Activated naive CD8-positive, alpha-beta T cell (primary cell): ENCODE measurements around the gene CNOT3.
A peak's percentile ranks its signal among the peaks of the same experiment; 100 is the strongest.
"Not testable (repeated sequence)": the region's sequence is repeated elsewhere in the genome, so short reads cannot be mapped to it uniquely, and the experiment has no call there.

ENCODE experiments used
- H3K27ac Mint-ChIP-seq: one replicate; pipeline ENCODE4 v1.8.0; 2021; ENCODE audit warnings: mixed read lengths
- H3K27me3 Mint-ChIP-seq: one replicate; pipeline ENCODE4 v1.8.0; 2021; ENCODE audit warnings: mixed read lengths
- H3K36me3 Mint-ChIP-seq: one replicate; pipeline ENCODE4 v1.8.0; 2021; ENCODE audit warnings: mixed read lengths
- H3K4me1 Mint-ChIP-seq: one replicate; pipeline ENCODE4 v1.8.0; 2021; ENCODE audit warnings: low read depth, mixed read lengths
- H3K4me3 Mint-ChIP-seq: one replicate; pipeline ENCODE4 v1.8.0; 2021; ENCODE audit warnings: mild to moderate bottlenecking, mixed read lengths
- H3K9me3 Mint-ChIP-seq: one replicate; pipeline ENCODE4 v1.8.0; 2021; ENCODE audit warnings: low read depth, mixed read lengths

CNOT3 gene

GRCh38 chr19:54183431-54183830 lies 45.9 kb downstream of the CNOT3 start:
- Mint-ChIP-seq H3K27me3 (no peaks in the 10 kb centered on the region), H3K27ac (no peak overlapping the region), H3K4me3 (no peak overlapping the region), H3K4me1 (peaks cover 13% of the 10 kb centered on the region), H3K36me3 (peaks cover 2% of the 10 kb centered on the region), H3K9me3 (no peaks in the 10 kb centered on the region)

GRCh38 chr19:54186351-54186750 lies 48.8 kb downstream of the CNOT3 start:
- peak overlapping the region; percentile 23 for H3K4me3 Mint-ChIP-seq
- peaks cover 2% of the 10 kb centered on the region for H3K36me3 Mint-ChIP-seq
- H3K27ac Mint-ChIP-seq, result no peak overlapping the region
- H3K9me3 Mint-ChIP-seq, result no peaks in the 10 kb centered on the region
- no peaks in the 10 kb centered on the region for H3K27me3 Mint-ChIP-seq
- peaks cover 15% of the 10 kb centered on the region for H3K4me1 Mint-ChIP-seq

GRCh38 chr19:54186934-54187381 lies 49.4 kb downstream of the CNOT3 start:
- peak overlapping the region; percentile 76 for H3K27ac Mint-ChIP-seq
- no peaks in the 10 kb centered on the region for H3K9me3 Mint-ChIP-seq
- peaks cover 20% of the 10 kb centered on the region for H3K4me1 Mint-ChIP-seq
- peaks cover 2% of the 10 kb centered on the region for H3K36me3 Mint-ChIP-seq
- no peaks in the 10 kb centered on the region for H3K27me3 Mint-ChIP-seq
- H3K4me3 Mint-ChIP-seq, result peak overlapping the region; percentile 89

DNA sequence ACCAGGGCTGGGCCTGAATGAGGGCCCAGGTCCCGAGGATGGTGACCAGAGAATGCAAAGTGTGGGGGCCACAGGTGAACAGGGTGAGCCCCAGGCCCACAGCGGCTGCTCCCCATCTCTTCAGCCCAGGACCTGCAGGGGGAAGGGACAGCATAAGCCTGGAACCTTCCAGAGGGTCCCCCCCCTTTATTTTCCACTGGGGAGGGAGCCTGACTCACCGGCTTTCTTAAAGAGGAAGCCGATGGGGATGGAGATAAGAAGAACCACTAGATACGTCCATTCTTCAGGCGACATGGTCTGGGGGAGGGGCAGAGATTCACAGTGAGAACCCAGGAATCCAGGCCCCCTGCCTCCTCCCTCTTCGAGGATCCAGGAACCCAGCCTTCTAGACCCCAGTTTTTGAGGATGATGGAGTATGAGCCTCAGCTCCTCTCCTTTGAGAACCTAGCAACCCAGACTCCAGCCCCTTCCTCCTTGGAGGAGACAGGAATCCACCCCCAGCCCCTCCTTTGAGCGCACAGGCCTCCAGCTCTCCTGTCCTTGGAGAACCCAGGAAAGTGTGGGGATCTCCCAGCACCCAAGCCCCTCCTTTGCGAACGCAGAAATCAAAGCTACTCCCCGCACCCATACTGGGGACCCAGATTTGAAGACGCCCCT lies 50.8 kb downstream of the CNOT3 start:
- H3K27me3 Mint-ChIP-seq, result no peaks in the 10 kb centered on the region
- H3K4me1 Mint-ChIP-seq, result peaks cover 32% of the 10 kb centered on the region
- H3K36me3 Mint-ChIP-seq, result peaks cover 2% of the 10 kb centered on the region
- H3K9me3 Mint-ChIP-seq, result no peaks in the 10 kb centered on the region
- H3K27ac Mint-ChIP-seq, result peak overlapping the region; percentile 72
- H3K4me3 Mint-ChIP-seq, result peak overlapping the region; percentile 89

GRCh38 chr19:54189145-54189734 lies 51.7 kb downstream of the CNOT3 start, which contains the start of gene MBOAT7:
Gene MBOAT7, minus strand, starts transcription at chr19:54189580. Its CDS starts 1,072 bp downstream, at chr19:54188508.
- Mint-ChIP-seq H3K4me3 (peak within 1 kb of the TSS; percentile 93), H3K9me3 (no peaks in the 10 kb centered on the region), H3K36me3 (no peaks in the 10 kb centered on the region), H3K27ac (peak within 1 kb of the TSS; percentile 100), H3K27me3 (no peaks in the 10 kb centered on the region), H3K4me1 (peaks cover 34% of the 10 kb centered on the region)

DNA sequence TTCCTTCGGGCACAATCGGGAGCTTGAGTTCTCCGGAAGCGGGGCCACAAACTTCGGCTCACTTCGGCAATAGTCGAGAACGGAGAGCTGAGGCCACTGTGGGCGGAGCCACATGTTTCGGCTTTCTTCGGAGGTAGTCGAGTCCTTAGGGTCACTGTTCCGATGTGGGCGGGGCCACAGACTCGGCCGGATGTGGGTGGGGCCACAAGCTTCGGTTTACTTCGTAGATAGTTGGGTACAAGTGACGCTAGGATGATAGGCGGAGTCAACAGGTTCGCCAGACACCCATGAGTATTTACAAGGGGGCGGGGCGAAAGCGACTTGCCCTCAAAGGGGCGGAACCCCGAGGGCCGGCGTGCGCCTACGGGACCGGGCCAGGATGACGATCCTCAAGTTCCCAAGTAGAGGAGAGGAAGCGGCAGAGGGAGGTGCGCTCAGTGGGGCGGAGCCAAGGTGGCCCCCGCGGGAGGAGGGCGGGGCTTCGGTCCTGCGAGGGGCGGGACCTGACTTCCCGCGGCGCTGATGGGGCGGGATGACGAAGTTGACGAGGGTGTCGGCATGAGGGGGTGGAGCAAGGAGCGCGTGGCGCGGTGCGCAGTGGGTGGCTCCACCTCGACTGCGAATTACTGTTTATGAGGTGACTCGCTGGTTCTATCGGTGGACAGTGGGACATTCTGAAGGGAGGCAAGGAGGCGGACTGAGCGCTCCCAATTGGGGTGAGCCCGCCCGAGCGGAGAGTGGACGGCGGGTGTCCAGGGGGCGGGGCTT lies 52.4 kb downstream of the CNOT3 start:
- Mint-ChIP-seq H3K27ac (peak overlapping the region; percentile 100), H3K9me3 (no peaks in the 10 kb centered on the region), H3K27me3 (no peaks in the 10 kb centered on the region), H3K36me3 (no peaks in the 10 kb centered on the region), H3K4me3 (peak overlapping the region; percentile 93), H3K4me1 (peaks cover 34% of the 10 kb centered on the region)

- H3K36me3 Mint-ChIP-seq, result no peaks in the 10 kb centered on the region
- no peaks in the 10 kb centered on the region for H3K9me3 Mint-ChIP-seq
- peak overlapping the region; percentile 93 for H3K4me3 Mint-ChIP-seq
- H3K27ac Mint-ChIP-seq, result peak overlapping the region; percentile 100
- no peaks in the 10 kb centered on the region for H3K27me3 Mint-ChIP-seq
- peaks cover 37% of the 10 kb centered on the region for H3K4me1 Mint-ChIP-seq
Observed at GRCh38 chr19:54190503-54191010, 53.0 kb downstream of the CNOT3 start.

DNA sequence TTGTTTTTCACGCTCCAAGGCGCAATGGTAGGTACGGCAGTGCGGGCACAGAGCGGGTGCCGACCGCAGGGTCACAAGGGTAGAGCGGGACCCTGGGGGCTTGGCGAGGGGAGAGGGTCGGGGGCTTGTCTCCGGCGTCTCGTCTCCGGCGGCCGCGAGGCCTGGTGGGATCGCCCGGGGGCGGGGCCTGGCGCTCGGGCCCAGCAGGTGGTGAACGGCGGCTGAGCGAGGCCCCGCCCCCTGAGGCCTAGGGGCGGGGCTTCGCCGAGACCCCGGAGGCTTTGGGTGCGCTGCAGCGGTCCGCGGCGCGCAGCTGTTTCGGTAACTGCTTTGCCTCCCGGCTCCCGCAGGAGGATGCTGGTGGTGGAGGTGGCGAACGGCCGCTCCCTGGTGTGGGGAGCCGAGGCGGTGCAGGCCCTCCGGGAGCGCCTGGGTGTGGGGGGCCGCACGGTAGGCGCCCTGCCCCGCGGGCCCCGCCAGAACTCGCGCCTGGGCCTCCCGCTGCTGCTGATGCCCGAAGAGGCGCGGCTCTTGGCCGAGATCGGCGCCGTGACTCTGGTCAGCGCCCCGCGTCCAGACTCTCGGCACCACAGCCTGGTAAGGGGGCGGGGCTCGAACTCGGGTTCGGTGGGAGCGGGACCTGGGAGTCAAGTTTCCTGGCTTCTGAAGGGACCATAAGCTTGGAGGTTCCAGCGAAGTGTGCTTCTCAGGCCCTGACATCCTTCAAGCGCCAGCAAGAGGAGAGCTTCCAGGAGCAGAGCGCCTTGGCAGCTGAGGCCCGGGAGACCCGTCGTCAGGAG lies 53.6 kb downstream of the CNOT3 start, which contains the start of gene TSEN34:
Gene TSEN34, plus strand, starts transcription at position 298 of the 800 bp plus-strand sequence. Its CDS starts 57 bp downstream, at position 355.
- Mint-ChIP-seq H3K4me3 (peak within 1 kb of the TSS; percentile 93), H3K27ac (peak within 1 kb of the TSS; percentile 100), H3K9me3 (no peaks in the 10 kb centered on the region), H3K4me1 (peaks cover 37% of the 10 kb centered on the region), H3K36me3 (no peaks in the 10 kb centered on the region), H3K27me3 (no peaks in the 10 kb centered on the region)

- Mint-ChIP-seq H3K4me3 (peak overlapping the region; percentile 89), H3K27ac (peak overlapping the region; percentile 83), H3K27me3 (no peaks in the 10 kb centered on the region), H3K36me3 (no peaks in the 10 kb centered on the region), H3K4me1 (peaks cover 36% of the 10 kb centered on the region), H3K9me3 (no peaks in the 10 kb centered on the region)
Observed at GRCh38 chr19:54191811-54192453, 54.4 kb downstream of the CNOT3 start.

DNA sequence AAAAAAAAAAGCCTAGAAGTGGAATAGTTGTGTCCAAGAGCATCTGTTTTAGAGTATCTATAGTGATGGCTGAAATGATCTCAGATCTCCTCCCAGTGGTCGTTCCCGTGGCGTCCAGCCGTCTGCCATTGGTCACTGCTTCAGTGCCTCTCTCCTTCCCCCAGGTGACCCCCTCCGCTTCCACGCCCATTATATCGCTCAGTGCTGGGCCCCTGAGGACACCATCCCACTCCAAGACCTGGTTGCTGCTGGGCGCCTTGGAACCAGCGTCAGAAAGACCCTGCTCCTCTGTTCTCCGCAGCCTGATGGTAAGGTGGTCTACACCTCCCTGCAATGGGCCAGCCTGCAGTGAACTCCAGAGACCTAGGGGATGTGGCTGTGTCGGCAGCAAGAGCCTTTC lies 55.4 kb downstream of the CNOT3 start:
- Mint-ChIP-seq H3K4me1 (peaks cover 26% of the 10 kb centered on the region), H3K27ac (peak overlapping the region; percentile 72), H3K27me3 (no peaks in the 10 kb centered on the region), H3K9me3 (no peaks in the 10 kb centered on the region), H3K4me3 (peak overlapping the region; percentile 52), H3K36me3 (no peaks in the 10 kb centered on the region)

- peaks cover 28% of the 10 kb centered on the region for H3K4me1 Mint-ChIP-seq
- H3K4me3 Mint-ChIP-seq, H3K27me3 Mint-ChIP-seq, H3K27ac Mint-ChIP-seq, H3K9me3 Mint-ChIP-seq, H3K36me3 Mint-ChIP-seq: not testable (repeated sequence)
Observed at GRCh38 chr19:54194463-54194862, 56.9 kb downstream of the CNOT3 start.

DNA sequence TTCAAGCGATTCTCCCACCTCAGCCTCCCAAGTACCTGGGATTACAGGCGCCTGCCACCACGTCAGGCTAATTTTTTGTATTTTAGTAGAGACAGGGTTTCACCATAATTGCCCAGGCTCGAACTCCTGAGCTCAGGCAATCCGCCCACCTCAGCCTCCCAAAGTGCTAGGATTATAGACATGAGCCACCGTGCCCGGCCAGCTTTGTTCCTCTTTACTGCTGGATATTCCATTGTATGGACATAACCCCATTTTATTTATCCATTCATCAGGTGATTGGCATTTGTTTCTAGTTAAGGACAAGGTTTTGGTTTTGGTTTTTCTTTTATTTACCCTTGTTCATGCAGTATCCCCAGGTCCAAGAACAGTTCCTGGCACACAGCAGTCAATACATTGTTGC lies 59.0 kb downstream of the CNOT3 start:
- Mint-ChIP-seq H3K9me3 (no peaks in the 10 kb centered on the region), H3K27me3 (no peaks in the 10 kb centered on the region), H3K36me3 (peaks cover 8% of the 10 kb centered on the region), H3K4me1 (peaks cover 27% of the 10 kb centered on the region), H3K4me3 (no peak overlapping the region), H3K27ac (no peak overlapping the region)

DNA sequence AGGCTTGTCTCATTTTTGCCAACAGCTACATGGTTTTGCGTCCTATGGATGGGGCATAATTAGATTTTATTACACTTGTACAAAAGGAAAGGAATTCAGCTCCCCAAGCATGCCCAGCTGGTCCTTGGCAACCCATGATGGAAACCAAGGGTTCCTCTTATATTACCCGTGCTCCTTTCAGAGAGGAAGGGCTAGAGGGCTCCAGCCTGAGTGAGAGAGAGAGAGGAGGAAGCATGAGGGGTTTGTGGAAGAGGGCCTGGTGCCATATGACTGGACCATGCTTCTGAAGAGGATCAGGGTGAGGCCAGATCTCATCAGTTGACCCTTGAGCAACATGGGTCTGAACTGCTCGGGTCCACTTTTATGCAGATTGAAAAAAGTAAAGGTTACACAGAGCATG lies 59.6 kb downstream of the CNOT3 start:
- Mint-ChIP-seq H3K27me3 (no peaks in the 10 kb centered on the region), H3K27ac (no peak overlapping the region), H3K9me3 (no peaks in the 10 kb centered on the region), H3K4me1 (peaks cover 23% of the 10 kb centered on the region), H3K36me3 (peaks cover 11% of the 10 kb centered on the region), H3K4me3 (no peak overlapping the region)

DNA sequence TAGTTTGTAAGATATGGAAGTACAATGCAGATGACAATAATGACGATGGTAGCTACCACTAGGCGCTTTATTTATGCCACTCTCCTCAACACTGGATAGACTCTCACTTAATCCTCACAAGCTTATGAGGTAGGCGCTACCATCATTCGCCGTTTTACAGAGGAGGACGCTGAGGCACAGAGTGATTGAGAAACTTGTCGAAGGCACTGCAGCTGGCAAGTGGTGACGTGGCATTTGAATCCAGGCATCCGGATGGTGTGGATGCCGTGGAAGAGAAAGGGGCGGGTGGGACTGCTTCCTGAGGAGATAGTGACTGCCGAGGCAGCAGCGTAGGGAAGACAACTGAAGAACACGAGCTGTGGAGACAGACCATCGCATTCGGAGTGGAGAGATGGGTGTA lies 61.8 kb downstream of the CNOT3 start:
- H3K27me3 Mint-ChIP-seq, result no peaks in the 10 kb centered on the region
- peaks cover 21% of the 10 kb centered on the region for H3K36me3 Mint-ChIP-seq
- H3K9me3 Mint-ChIP-seq, result no peaks in the 10 kb centered on the region
- peaks cover 30% of the 10 kb centered on the region for H3K4me1 Mint-ChIP-seq
- peak overlapping the region; percentile 72 for H3K27ac Mint-ChIP-seq
- peak overlapping the region; percentile 77 for H3K4me3 Mint-ChIP-seq
